Islet of Langerhans (tissue), 1 donor: Measurements from ENCODE around the gene FANK1.

Experiments
- FAIRE-seq: peaks from one replicate; lab custom pipeline; 2011; peaks lifted over from hg19 to GRCh38; lab: Jason Lieb, UNC

Gene FANK1

DNA sequence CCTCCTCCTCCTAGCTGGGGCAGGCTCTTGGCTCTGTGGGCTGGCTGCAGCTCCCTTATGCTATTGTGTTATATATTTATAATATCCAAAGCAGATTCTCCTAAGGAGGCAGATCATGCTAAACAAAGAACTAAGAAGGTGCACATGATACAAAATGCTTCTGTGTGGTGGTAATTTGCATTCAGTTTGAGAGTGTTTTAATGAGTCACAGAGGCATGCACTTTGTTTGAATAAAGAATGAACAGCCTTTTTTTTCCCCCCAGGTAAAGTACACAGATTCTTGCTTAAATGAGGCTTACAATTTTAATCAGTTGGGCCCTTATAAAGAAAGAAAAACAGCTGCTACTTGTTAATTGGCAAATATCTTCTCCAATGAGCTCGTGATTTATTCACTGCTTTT lies 95.0 kb downstream of the FANK1 start:
- peak; percentile 76 for FAIRE-seq

GRCh38 chr10:125992254-125992653 lies 95.9 kb downstream of the FANK1 start:
- no peak for FAIRE-seq

GRCh38 chr10:125994601-125995000 lies 98.2 kb downstream of the FANK1 start:
- FAIRE-seq = no peak

GRCh38 chr10:125995726-125996304 lies 99.5 kb downstream of the FANK1 start:
- no peak for FAIRE-seq

GRCh38 chr10:125997586-125997985 lies 101.2 kb downstream of the FANK1 start:
- FAIRE-seq = no peak

DNA sequence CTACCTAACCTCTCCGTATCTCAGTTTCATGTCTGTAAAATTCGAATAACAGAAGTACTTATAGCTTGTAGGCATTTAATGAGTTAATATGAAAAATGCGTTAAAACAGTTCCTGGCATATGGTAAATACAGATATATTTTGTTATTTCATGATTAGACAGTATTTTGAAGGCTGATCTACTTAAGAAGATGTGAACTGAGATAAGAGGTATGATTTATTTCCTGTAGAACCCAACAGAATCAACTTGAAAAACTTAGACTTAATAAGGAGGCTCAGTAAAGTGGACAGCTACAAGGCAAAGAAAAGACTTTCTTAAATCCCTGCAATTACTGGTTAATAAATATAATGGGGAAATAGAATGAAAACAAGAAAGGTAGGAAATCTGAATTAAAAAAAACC lies 103.3 kb downstream of the FANK1 start:
- FAIRE-seq = no peak

GRCh38 chr10:126001576-126001975 lies 105.2 kb downstream of the FANK1 start:
- no peak for FAIRE-seq

DNA sequence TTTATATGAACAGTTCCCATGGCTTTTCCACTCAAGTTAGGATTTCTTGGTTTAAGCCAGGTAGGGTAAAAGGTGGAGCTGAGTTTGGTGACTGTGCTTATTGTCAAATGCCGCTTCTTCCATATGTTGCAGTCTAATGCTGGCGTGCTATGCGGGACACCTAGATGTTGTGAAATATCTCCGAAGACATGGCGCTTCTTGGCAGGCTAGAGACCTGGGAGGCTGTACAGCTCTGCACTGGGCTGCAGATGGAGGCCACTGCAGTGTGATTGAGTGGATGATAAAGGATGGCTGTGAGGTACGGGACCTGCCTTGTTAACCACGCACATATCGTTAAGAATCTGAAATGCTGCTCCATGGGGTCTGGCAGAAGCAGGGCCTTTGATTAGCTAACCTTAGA lies 108.4 kb downstream of the FANK1 start:
- FAIRE-seq = no peak

- FAIRE-seq = no peak
These were observed 109.9 kb downstream of the FANK1 start for GRCh38 chr10:126006264-126006663.

DNA sequence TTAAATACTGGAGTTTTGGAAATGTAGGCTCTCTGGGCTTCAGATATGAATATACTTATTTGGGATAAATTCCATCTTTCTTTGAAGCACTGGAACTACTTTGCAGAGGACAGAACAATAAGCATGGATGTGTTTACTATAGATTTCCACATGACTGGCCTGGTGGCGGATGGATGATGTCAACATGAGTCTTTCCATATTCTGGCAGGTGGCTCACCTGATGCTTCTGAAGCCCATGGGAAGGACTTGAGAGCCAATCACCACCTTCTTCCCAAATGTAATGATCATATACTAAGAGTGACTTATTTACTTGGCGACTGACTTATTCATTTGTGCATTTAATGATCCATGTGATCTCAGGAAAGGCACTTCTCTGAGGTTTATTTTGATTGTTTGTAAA lies 110.5 kb downstream of the FANK1 start:
- FAIRE-seq = no peak

DNA sequence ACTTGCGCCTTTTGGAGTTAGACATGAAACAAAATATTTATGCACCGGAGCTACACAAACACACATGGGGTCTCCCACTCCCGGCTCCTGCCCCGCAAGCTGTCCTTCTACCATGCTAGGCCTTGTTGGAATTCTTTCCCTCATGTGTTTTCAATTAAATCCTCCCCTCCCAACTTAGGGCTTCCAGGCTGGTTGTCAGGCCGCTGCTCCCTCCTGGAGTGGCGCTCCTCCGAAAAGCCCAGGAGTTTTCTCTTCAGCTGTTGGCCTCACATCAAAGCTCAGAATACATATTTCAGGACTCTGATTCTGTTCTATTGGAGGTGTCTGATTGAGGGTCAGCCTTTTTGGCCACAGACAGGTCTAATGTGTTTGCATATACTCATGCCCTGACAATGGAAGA lies 113.3 kb downstream of the FANK1 start:
- no peak for FAIRE-seq

GRCh38 chr10:126011995-126012394 lies 115.6 kb downstream of the FANK1 start:
- no peak for FAIRE-seq

DNA sequence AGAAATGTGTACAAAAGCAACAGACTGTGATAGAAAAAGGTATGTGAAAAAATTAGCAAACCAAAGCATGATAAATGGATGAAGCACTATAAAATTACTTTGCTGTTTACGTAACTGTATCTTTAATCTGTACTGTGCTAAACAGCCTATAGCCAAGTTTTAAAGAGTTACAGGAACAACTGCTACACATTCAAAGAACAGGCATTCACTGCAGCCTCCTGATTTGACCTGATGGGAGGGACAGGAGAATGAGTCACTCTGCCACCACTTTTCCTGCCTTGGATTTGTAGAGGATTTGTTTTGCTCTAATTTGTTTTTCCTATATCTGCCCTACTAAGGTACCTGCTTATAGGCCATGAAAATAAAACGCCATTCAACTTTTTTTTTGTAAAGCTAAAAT lies 116.1 kb downstream of the FANK1 start:
- no peak for FAIRE-seq

DNA sequence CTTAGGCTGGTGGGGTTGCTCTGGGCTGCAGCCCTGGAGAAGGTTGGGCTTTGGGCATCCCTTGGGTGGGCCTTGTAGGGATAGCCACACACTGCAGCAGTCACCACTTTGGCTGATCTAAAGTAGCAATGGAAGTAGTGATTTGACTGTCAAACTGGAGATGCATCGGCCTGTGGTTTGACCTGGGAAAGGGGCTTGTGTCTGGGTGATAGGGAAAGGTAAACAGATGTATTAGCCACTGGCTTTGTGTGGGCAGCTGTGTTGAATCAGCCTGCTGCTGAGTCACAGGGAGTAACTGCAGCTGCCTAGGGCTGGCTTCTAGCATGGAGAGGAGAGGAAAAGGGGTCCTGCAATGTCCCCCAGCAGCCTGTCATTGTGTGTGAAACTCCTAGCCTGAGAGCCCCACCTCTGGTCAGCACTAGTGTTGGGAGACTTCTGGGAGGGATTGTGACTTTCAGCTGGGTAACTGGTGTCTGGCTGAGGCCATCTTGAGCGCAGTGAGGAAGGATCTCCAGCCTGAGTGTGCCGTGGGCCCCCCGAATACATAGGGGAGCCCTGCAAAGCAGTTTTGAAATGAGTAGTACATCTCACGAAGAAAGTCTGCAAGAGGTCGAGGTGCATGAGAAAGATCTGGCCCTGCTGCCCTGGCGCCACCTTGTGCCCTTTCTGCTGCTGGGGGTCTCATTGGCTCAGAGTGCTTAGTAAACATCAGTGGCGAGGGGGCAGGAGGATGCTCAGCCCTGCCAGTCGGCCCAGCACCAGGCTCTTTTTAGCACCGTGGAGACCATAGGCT lies 117.3 kb downstream of the FANK1 start:
- no peak for FAIRE-seq

DNA sequence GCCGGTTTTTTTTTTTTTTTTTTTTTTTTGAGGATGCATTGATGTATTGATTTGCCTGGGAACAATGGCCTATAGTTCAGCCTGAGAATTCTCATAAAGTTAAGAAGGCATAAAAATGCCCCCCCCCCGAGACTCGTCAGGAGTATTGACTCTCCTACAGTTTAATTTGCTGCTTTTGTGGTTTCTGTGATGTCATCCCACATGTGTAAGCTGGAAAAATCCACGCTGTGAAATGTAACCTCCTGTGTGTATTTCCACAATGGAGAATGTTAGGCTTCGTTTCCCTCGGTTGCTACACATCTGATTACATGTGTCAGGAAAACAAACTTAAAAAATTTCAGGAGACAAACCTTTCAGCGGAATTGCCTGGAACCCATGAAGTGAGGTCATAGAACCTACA lies 117.9 kb downstream of the FANK1 start:
- FAIRE-seq = no peak

DNA sequence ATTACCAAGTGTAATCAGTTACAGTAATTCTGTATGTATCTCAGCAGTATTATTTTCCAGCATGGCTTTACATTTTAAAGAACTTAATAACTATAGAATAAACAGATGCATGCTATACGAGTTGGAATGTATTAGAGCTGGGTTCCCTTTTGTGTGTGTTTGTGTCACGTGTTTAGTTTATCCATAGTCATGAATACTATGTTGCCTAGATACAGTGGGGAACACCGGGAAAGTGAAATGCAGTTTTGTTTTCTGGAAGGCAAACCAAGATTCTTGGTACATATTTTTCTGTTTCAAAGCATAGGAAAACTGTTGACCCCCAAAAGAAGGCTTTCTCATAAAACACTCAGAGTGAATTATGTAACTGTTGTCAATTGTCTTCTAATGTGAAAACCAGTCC lies 119.0 kb downstream of the FANK1 start:
- FAIRE-seq = no peak

- no peak for FAIRE-seq
These were observed 119.9 kb downstream of the FANK1 start for GRCh38 chr10:126016156-126016805.

GRCh38 chr10:126016882-126017281 lies 120.5 kb downstream of the FANK1 start:
- no peak for FAIRE-seq

GRCh38 chr10:126017961-126018560 lies 121.7 kb downstream of the FANK1 start:
- no peak for FAIRE-seq

DNA sequence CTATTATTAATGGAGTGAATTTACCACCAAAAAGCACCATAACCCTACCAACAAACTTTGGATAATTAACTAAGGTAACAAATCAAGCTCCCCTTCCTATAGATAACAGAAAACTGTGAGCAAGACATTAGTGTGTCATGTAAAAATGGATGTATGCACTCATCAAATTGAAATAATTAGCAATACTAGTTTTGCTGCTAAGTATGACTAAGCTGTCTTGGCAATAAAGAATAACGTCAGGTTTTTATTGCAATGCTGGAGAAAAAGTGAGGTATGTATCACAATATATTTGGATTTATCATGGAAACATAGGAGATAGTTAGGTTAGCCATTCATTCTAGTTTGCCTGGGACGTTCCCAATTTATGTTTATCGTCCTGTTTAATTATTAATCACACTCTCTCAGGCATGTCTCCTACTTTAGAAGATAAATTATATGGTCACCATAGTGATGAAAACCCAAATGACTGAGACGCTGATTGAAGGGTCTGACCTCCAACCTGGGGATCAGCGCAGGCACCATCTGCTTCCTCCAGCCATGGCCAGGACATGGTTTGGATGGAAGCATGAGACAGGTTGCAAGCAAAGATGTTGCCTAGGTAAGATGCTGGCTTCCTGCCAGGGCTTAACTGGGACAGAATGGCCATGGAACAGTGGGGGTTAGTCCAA lies 125.6 kb downstream of the FANK1 start:
- FAIRE-seq = no peak

GRCh38 chr10:126022841-126023240 lies 126.5 kb downstream of the FANK1 start:
- no peak for FAIRE-seq

DNA sequence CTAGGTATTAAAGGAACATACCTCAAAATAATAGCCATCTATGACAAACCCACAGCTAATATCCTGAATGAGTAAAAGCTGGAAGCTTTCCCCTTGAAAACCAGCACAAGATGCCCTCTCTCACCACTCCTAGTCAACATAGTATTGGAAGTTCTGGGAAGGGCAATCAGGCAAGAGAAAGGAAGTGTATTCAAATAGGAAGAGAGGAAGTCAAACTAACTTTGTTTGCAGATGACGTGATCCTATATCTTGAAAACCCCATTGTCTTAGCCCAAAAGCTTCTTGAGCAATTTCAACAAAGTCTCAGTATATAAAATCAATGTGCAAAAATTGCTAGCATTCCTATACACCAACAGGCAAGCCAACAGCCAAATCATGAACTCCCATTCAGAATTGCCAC lies 131.3 kb downstream of the FANK1 start:
- FAIRE-seq = no peak

- no peak for FAIRE-seq
These were observed 133.6 kb downstream of the FANK1 start for GRCh38 chr10:126029999-126030398.
